ENCODE results near the gene UBE2G2. TPM values are rescaled to one million over a fixed set of nuclear protein-coding genes. Genes with fewer than 3 reads are reported as not detected.

The UBE2G2 gene
- total RNA-seq, 4 donors from 2014 or later: 90.4 to 127 (median 95.3) TPM

DNA sequence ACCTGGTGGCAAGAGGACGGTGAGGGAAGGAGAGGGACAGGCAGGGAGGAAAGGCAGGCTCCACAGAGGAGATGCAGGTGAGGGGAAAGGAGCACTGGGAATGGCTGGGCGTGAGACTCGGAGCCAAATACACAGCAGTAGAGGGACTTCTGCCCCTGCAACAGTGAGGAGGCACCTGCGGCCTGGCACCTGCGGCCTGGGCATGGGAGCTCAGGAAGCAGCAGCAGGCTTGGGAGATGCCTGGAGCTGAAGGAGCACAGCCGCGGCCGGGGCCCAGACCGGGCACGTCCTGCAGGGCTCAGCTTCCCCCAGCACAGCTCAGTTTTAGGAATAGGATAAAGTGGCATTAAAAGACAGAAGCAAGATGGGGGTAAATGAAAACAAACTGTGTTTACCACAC lies 69.4 kb downstream of the UBE2G2 start:
- H3K9me3 ChIP-seq: no peaks in the 10 kb centered on the region
- TF ChIP-seq POLR2A (IDR thresholded peaks at IDR 0.05): no peak
- H3K36me3 ChIP-seq: no peaks in the 10 kb centered on the region
- 93 to 95% methylated on average over 10 of the region's 10 CpGs for WGBS, 2 donors
- no peak overlapping the region for H3K27ac ChIP-seq
- intact Hi-C loops (cut with DNase I): no loop called here
- no peaks in the 10 kb centered on the region for H3K27me3 ChIP-seq
- H3K4me3 ChIP-seq (replicated peaks in 1 of 3): no peak overlapping the region
- DNase-seq: no peak
- no peaks in the 10 kb centered on the region for H3K4me1 ChIP-seq

DNA sequence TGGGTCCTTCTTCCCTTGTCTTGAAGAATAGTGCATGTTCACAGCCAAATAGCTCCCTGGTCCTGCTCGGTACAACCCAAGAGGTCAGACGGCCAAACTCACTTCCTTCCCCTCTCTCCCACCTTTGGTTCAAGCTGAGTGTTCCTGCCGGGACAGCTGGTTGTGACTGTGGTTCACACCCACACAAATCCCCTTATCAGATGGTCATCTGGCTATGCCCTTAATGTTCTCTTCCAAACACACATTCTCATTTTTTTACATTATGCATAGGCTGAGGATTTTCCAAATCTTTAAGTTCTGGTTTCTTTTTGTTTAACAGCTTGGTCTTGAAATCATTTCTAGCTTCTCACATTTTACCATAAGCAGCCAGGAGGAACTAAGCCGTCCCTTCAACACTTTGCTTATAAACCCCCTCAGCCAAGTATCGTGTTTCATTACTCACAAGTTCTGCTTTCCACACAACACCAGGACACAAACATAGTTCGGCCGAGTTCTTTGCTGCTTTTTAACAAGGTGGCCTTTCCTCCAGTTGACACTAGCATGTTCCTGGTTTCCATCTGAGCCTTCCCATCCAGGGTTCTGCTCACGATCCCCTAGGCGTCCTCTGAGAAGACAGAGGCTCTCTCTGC lies 70.6 kb downstream of the UBE2G2 start:
- H3K4me3 ChIP-seq (replicated peaks in 1 of 3): no peak overlapping the region
- H3K27ac ChIP-seq: no peak overlapping the region
- no peaks in the 10 kb centered on the region for H3K36me3 ChIP-seq
- H3K27me3 ChIP-seq: no peaks in the 10 kb centered on the region
- no peaks in the 10 kb centered on the region for H3K4me1 ChIP-seq
- H3K9me3 ChIP-seq: no peaks in the 10 kb centered on the region
- WGBS, 2 donors: 72 to 77% methylated on average over 9 of the region's 9 CpGs
- intact Hi-C loops (cut with DNase I): no loop called here
- DNase-seq: no peak
- no peak for TF ChIP-seq CTCF (IDR thresholded peaks at IDR 0.05)
- no peak for TF ChIP-seq POLR2A (IDR thresholded peaks at IDR 0.05)

- H3K27me3 ChIP-seq: no peaks in the 10 kb centered on the region
- no peaks in the 10 kb centered on the region for H3K9me3 ChIP-seq
- H3K27ac ChIP-seq: no peak overlapping the region
- intact Hi-C loops (cut with DNase I): no loop called here
- TF ChIP-seq CTCF (IDR thresholded peaks at IDR 0.05) (no peak), POLR2A (IDR thresholded peaks at IDR 0.05) (no peak)
- H3K4me1 ChIP-seq: no peaks in the 10 kb centered on the region
- no peaks in the 10 kb centered on the region for H3K36me3 ChIP-seq
- 93 to 95% methylated on average over 7 of the region's 7 CpGs for WGBS, 2 donors
- DNase-seq: no peak
- no peak overlapping the region for H3K4me3 ChIP-seq (replicated peaks in 1 of 3)
Observed at GRCh38 chr21:44730028-44730395, 71.6 kb downstream of the UBE2G2 start.

DNA sequence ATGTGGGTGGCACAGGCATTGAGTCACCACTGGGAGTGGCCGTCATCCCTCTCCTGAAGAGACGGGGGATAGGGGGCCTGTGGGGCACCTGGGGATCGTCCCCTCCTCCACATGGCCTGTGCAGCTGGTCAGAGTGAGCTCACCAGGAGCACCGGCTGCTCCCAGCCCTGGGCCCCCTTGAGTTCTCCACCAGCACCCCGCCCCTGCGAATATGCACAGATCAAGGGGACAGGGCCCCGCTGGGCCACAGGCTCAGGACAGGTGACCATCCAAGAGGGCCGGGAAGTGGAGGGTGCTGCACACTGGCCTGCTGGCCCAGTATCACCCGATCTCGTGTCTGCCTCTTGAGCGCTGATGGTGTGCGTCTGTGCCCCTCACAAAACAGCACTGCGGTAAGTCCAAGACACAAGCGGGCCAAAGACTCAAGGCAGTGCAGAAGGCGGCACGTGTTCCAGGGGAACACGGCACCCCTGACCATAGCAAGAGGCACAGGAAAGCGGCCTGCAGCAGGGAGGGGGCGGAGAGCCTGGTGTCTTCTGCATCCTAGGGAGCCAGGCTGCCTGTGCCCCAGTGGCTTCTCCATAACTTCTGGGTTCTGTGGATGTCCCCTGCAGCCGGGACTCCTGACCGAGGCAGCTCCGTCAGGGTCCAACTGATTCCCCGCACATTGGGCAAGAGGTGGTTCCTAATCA lies 72.1 kb downstream of the UBE2G2 start:
- intact Hi-C loops (cut with DNase I): no loop called here
- TF ChIP-seq CTCF (IDR thresholded peaks at IDR 0.05): no peak
- TF ChIP-seq POLR2A (IDR thresholded peaks at IDR 0.05): no peak
- Histone ChIP-seq H3K4me1 (no peaks in the 10 kb centered on the region), H3K27me3 (no peaks in the 10 kb centered on the region), H3K9me3 (no peaks in the 10 kb centered on the region), H3K27ac (no peak overlapping the region), H3K36me3 (no peaks in the 10 kb centered on the region), H3K4me3 (replicated peaks in 1 of 3) (no peak overlapping the region)
- WGBS, 2 donors: 91 to 94% methylated on average over 4 to 23 of the region's 23 CpGs
- no peak for DNase-seq

DNA sequence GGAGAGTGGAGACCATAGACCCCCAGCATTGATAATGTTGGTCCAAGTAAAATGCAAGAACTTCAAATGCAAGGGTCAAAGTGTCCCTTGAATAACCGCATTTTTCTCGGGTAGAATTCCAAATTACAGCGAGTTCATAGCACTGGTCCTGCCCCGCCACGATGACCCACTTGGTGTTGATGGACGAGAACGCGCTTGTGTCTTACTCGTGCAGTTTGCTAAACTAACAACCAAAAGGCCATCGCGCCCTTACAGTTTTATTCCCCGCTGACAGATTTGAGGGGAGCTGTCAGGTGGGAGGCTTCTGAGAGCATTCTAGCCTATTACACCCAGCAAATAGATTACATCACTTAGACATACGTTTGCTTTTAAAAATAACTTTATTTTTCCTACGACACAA lies 72.9 kb downstream of the UBE2G2 start:
- Histone ChIP-seq H3K27ac (no peak overlapping the region), H3K9me3 (no peaks in the 10 kb centered on the region), H3K4me3 (replicated peaks in 1 of 3) (no peak overlapping the region), H3K27me3 (peaks cover 3% of the 10 kb centered on the region), H3K36me3 (no peaks in the 10 kb centered on the region), H3K4me1 (no peaks in the 10 kb centered on the region)
- no peak for DNase-seq
- 91 to 92% methylated on average over 14 of the region's 14 CpGs for WGBS, 2 donors
- intact Hi-C loops (cut with DNase I): no loop called here
- TF ChIP-seq POLR2A (IDR thresholded peaks at IDR 0.05) (no peak), CTCF (IDR thresholded peaks at IDR 0.05) (no peak)
